B cell (primary cell): ENCODE data around the gene TRAPPC3L. TPM values are rescaled to one million over a fixed set of nuclear protein-coding genes. Genes with fewer than 3 reads are reported as not detected.

Source experiments
- ATAC-seq: fragments of 200-7000 bp; cut with Tn5 transposase; one replicate; pipeline ENCODE4 v1.10.0; 2021; ENCODE audit warnings: low read depth, mild to moderate bottlenecking, moderate number of reproducible peaks, moderate library complexity
- CTCF ChIA-PET: fragments of 350-600 bp; sonication (Branson Sonifier 250); formaldehyde crosslinking; loops from one replicate; lab custom pipeline; 2021; ENCODE audit warnings: antibody characterized with exemption, inconsistent platforms; lab: Charles Lee
- POLR2A ChIA-PET: fragments of 350-600 bp; sonication (Branson Sonifier 250); formaldehyde crosslinking; loops from one replicate; lab custom pipeline; 2021; ENCODE audit warnings: antibody characterized with exemption; lab: Charles Lee
- DNase-seq: peaks from one replicate; pipeline ENCODE4 v3.0.0; 2013
- H2AFZ ChIP-seq: 2 replicates; pipeline ENCODE4 v1.6.1; 2012; ENCODE audit warnings: mild to moderate bottlenecking, low read depth, low read length; ENCODE audit not compliant: insufficient read depth, poor library complexity, severe bottlenecking
- H3K27ac ChIP-seq, 2 donors: 1 replicate in 1 of 2; 2 replicates in 1 of 2; pipeline ENCODE4 v1.5.1; 2012 to 2013; ENCODE audit warnings: low read length in 2 of 2, mild to moderate bottlenecking in 2 of 2, moderate library complexity in 1 of 2
- H3K27me3 ChIP-seq, 4 experiments: fragments of 200-600 bp in 1 of 4; sonication (generic) in 1 of 4; replicated peaks in 1 of 4; 1 replicate in 2 of 4; 2 replicates in 2 of 4; pipeline versions ENCODE4 v1.6.1 to v1.7.0; 2013 to 2016; ENCODE audit warnings: low read length in 3 of 4, mild to moderate bottlenecking in 2 of 4, mixed read lengths in 1 of 4, moderate library complexity in 1 of 4; ENCODE audit not compliant: insufficient read depth in 4 of 4, control insufficient read depth in 3 of 4; ENCODE audit errors: control extremely low read depth in 1 of 4
- H3K36me3 ChIP-seq, 2 experiments: replicated peaks in 1 of 2; 1 replicate in 1 of 2; 2 replicates in 1 of 2; pipeline versions ENCODE4 v1.6.1 to v1.7.1; 2013; ENCODE audit warnings: low read length in 1 of 2; ENCODE audit not compliant: insufficient read depth in 2 of 2, control insufficient read depth in 1 of 2; ENCODE audit errors: control extremely low read depth in 1 of 2, extremely low read depth in 1 of 2
- H3K4me1 ChIP-seq, 2 donors: fragments of 200-600 bp in 1 of 2; sonication (generic) in 1 of 2; 1 replicate in 1 of 2; 2 replicates in 1 of 2; pipeline versions ENCODE4 v1.5.1 to v1.6.1; 2013 to 2017; ENCODE audit warnings: low read length in 2 of 2; ENCODE audit not compliant: control insufficient read depth in 2 of 2, insufficient read depth in 2 of 2
- H3K4me2 ChIP-seq: replicated peaks from 2 replicates; pipeline ENCODE3; 2012; ENCODE audit warnings: mild to moderate bottlenecking, low read depth, low read length; ENCODE audit not compliant: poor library complexity, severe bottlenecking
- H3K4me3 ChIP-seq, 5 experiments: fragments of 200-600 bp in 1 of 5; sonication (generic) in 1 of 5; 1 replicate in 3 of 5; 2 replicates in 2 of 5; pipeline versions ENCODE4 v1.5.1 to v1.7.0; 2011 to 2016; ENCODE audit warnings: low read length in 4 of 5, mild to moderate bottlenecking in 4 of 5, low read depth in 2 of 5, control low read depth in 1 of 5, moderate library complexity in 1 of 5; ENCODE audit not compliant: insufficient read depth in 1 of 5; ENCODE audit errors: control extremely low read depth in 1 of 5, extremely low read depth in 1 of 5
- H3K79me2 ChIP-seq: fragments of 200-600 bp; sonication (generic); one replicate; pipeline ENCODE4 v1.6.0; 2016; ENCODE audit warnings: low read length; ENCODE audit not compliant: control insufficient read depth, insufficient read depth
- H3K9ac ChIP-seq: fragments of 200-600 bp; sonication (generic); 2 replicates; pipeline ENCODE4 v1.6.1; 2017; ENCODE audit warnings: mild to moderate bottlenecking, low read length, moderate library complexity
- H3K9me3 ChIP-seq, 3 donors: one replicate each; pipeline versions ENCODE4 v1.6.1 to v1.7.1; 2013; ENCODE audit warnings: low read length in 2 of 3; ENCODE audit not compliant: control insufficient read depth in 2 of 3, insufficient read depth in 1 of 3; ENCODE audit errors: control extremely low read depth in 1 of 3
- H4K20me1 ChIP-seq: 2 replicates; pipeline ENCODE4 v1.6.0; 2012; ENCODE audit warnings: mild to moderate bottlenecking, low read length; ENCODE audit not compliant: insufficient read depth, control insufficient read depth, poor library complexity, severe bottlenecking
- H3K27ac Mint-ChIP-seq: one replicate; pipeline ENCODE4 v1.8.0; 2021; ENCODE audit warnings: mixed read lengths
- H3K27me3 Mint-ChIP-seq: one replicate; pipeline ENCODE4 v1.8.0; 2021; ENCODE audit warnings: mixed read lengths
- H3K4me1 Mint-ChIP-seq: one replicate; pipeline ENCODE4 v1.8.0; 2021; ENCODE audit warnings: mixed read lengths
- H3K4me3 Mint-ChIP-seq: one replicate; pipeline ENCODE4 v1.8.0; 2021; ENCODE audit warnings: mixed read lengths
- H3K9me3 Mint-ChIP-seq: one replicate; pipeline ENCODE4 v1.8.0; 2022; ENCODE audit warnings: mixed read lengths; ENCODE audit not compliant: insufficient read depth
- CTCF ChIP-seq: fragments of 200-600 bp; IDR thresholded peaks from one replicate; pipeline ENCODE4 v1.8.0; 2022; ENCODE audit warnings: antibody characterized with exemption, mild to moderate bottlenecking
- EZH2 ChIP-seq: IDR thresholded peaks from 2 replicates; pipeline ENCODE4 v1.6.1; 2012; ENCODE audit warnings: borderline replicate concordance, low read depth, mild to moderate bottlenecking, moderate library complexity, low read length; ENCODE audit not compliant: insufficient read depth, poor library complexity, severe bottlenecking
- WGBS: methylation state at CpG from one replicate; pipeline ENCODE4 v1.1.5; 2013; ENCODE audit warnings: missing lambda C conversion rate; ENCODE audit not compliant: insufficient coverage; 5-methylcytosine and 5-hydroxymethylcytosine counted together
- intact Hi-C: fragments of 100-400 bp; cut with micrococcal nuclease; formaldehyde crosslinking; loops from one replicate; pipeline ENCODE4 v1.10.0; 2022
- polyA plus RNA-seq: library from polyadenylated mRNA; depleted of rRNA; stranded (reverse); fragments of >200 nt; gene quantifications from 2 replicates; pipeline ENCODE4 v1.2.3, GENCODE V29; 2012
- total RNA-seq, 2 donors: library from RNA; stranded (reverse); fragments of 120-200 nt in 1 of 2; gene quantifications; 1 replicate in 1 of 2; 2 replicates in 1 of 2; pipeline versions ENCODE4 v1.2.3 to v1.2.4, GENCODE V29; 2013 to 2022

TRAPPC3L gene
- total and polyA plus RNA-seq, 2 donors (not counting 1 experiment from before 2014, with no cell fraction given), result not detected

- H3K36me3 ChIP-seq, result no peaks in the 10 kb centered on the region
- no peaks in the 10 kb centered on the region for H3K27me3 ChIP-seq
- no peak overlapping the region for H3K9ac ChIP-seq
- Mint-ChIP-seq H3K4me1 (peaks cover 17% of the 10 kb centered on the region), H3K4me3 (no peak overlapping the region), H3K27me3 (no peaks in the 10 kb centered on the region), H3K9me3 (peaks cover 9% of the 10 kb centered on the region), H3K27ac (no peak overlapping the region)
- ATAC-seq (no peak), DNase-seq (no peak)
- H3K27ac ChIP-seq, result no peak overlapping the region
- H2AFZ ChIP-seq, result no peak overlapping the region
- H4K20me1 ChIP-seq, result no peaks in the 10 kb centered on the region
- H3K4me1 ChIP-seq, result peaks cover 5 to 6% of the 10 kb centered on the region in 2 donors
- intact Hi-C loops, result no loop called here
- 100% methylated on average over 2 of the region's 3 CpGs for WGBS
- peaks cover 0 to 4% (median 0%) of the 10 kb centered on the region in 3 donors for H3K9me3 ChIP-seq
- POLR2A ChIA-PET, result no interaction called here
- H3K79me2 ChIP-seq, result no peaks in the 10 kb centered on the region
- CTCF ChIA-PET, result no interaction called here
- TF ChIP-seq EZH2 (no peak), CTCF (no peak)
- H3K4me2 ChIP-seq, result no peak overlapping the region
- H3K4me3 ChIP-seq, result no peak overlapping the region
Observed at GRCh38 chr6:116507324-116507723, 38.2 kb downstream of the TRAPPC3L start.

GRCh38 chr6:116500969-116501433 lies 44.5 kb downstream of the TRAPPC3L start:
- CTCF ChIA-PET, result interaction anchor here (2.1 kb wide), 1 partner anchor 56 kb away, joined by 5 read pairs; no protein-coding TSS in a partner anchor

More at GRCh38 chr6:116500969-116501433, 44.5 kb downstream of the TRAPPC3L start:
- no peaks in the 10 kb centered on the region for H3K9me3 ChIP-seq
- H3K4me1 ChIP-seq, result no peaks in the 10 kb centered on the region
- ATAC-seq, result no peak
- H3K27me3 Mint-ChIP-seq, result peaks cover 4% of the 10 kb centered on the region
- no peaks in the 10 kb centered on the region for H3K36me3 ChIP-seq
- DNase-seq, result no peak
- H3K27me3 ChIP-seq, result no peaks in the 10 kb centered on the region
- intact Hi-C loops, result no loop called here
- no peaks in the 10 kb centered on the region for H3K79me2 ChIP-seq
- peaks cover 8% of the 10 kb centered on the region for H3K4me1 Mint-ChIP-seq
- H3K4me3 Mint-ChIP-seq, result no peak overlapping the region
- H3K9me3 Mint-ChIP-seq, result no peaks in the 10 kb centered on the region
- WGBS, result 89% methylated on average over 9 of the region's 9 CpGs
- no peak overlapping the region for H3K27ac ChIP-seq
- POLR2A ChIA-PET, result interaction anchor here (0.6 kb wide), 1 partner anchor 11 kb away, joined by 4 read pairs; no protein-coding TSS in a partner anchor
- H3K4me3 ChIP-seq, result no peak overlapping the region
- no peaks in the 10 kb centered on the region for H4K20me1 ChIP-seq
- no peak overlapping the region for H3K9ac ChIP-seq
- H3K4me2 ChIP-seq, result no peak overlapping the region
- H3K27ac Mint-ChIP-seq, result no peak overlapping the region
- no peak overlapping the region for H2AFZ ChIP-seq
- TF ChIP-seq EZH2, result no peak
- no peak for TF ChIP-seq CTCF
